ENCODE data around the gene AIF1.

Gene AIF1

DNA sequence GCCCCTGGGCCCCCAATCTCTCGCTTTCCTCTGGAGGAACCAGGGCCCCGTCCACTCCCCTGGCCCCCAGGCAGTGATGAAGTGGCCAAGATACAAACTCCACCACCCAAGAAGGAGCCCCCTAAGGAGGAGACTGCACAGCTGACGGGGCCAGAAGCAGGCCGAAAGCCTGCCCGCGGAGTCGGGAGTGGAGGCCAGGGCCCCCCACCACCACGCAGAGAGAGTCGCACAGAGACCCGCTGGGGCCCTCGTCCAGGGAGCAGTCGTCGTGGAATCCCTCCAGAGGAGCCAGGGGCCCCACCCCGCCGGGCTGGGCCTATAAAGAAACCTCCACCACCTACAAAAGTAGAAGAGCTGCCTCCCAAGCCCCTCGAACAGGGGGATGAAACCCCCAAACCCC lies 16.2 kb downstream of the AIF1 start:
- Histone ChIP-seq H3K4me2 (ENCODE audit: insufficient read depth, low read length, poor library complexity, severe bottlenecking) (no peak overlapping the region), H2BK12ac (ENCODE audit: low read length) (no peak overlapping the region), H3K23ac (ENCODE audit: low read depth, low read length, poor library complexity) (no peak overlapping the region), H3K4ac (ENCODE audit: low read length) (no peak overlapping the region), H4K8ac (ENCODE audit: low read depth, low read length) (no peak overlapping the region), H4K91ac (ENCODE audit: low read depth, low read length, poor library complexity) (no peak overlapping the region), H3K18ac (ENCODE audit: low read length) (no peak overlapping the region), H3K9ac (ENCODE audit: low read depth, low read length, poor library complexity) (no peak overlapping the region), H3K79me1 (ENCODE audit: low read depth, low read length) (peaks cover 10% of the 10 kb centered on the region), H3K9me3 (replicated peaks in 1 of 2; ENCODE audit: control insufficient read depth in 2 of 2, insufficient read depth in 1 of 2, low read depth in 1 of 2, low read length in 2 of 2) (no peaks in the 10 kb centered on the region), H3K4me1 (ENCODE audit: control insufficient read depth in 2 of 2, insufficient read depth in 1 of 2, low read depth in 1 of 2, low read length in 2 of 2) (no peaks in the 10 kb centered on the region), H2AK5ac (ENCODE audit: low read depth, low read length) (no peak overlapping the region), H2BK5ac (ENCODE audit: low read length) (no peak overlapping the region), H3K36me3 (replicated peaks in 1 of 2; ENCODE audit: control insufficient read depth in 2 of 2, insufficient read depth in 2 of 2, low read length in 2 of 2) (peaks cover 80 to 100% of the 10 kb centered on the region in 2 donors), H2BK120ac (ENCODE audit: low read depth, low read length) (no peak overlapping the region), H3K27me3 (ENCODE audit: control insufficient read depth in 3 of 3, insufficient read depth in 3 of 3, low read depth in 1 of 3, low read length in 3 of 3) (no peaks in the 10 kb centered on the region), H2BK15ac (ENCODE audit: low read length) (no peak overlapping the region), H3K27ac (replicated peaks; ENCODE audit: low read length) (no peak overlapping the region), H3K14ac (ENCODE audit: low read length) (no peak overlapping the region), H3K4me3 (ENCODE audit: low read length in 2 of 2) (no peak overlapping the region), H2AFZ (ENCODE audit: low read length) (no peak overlapping the region)
- no peak for DNase-seq (ENCODE audit: low spot score)
- WGBS, 2 donors (ENCODE audit: extremely low coverage in 2 of 2, insufficient read length in 2 of 2, insufficient replicate concordance in 1 of 2) = no CpG with 5 or more reads among the region's 16 CpGs

GRCh38 chr6:31631681-31632278 lies 16.7 kb downstream of the AIF1 start:
- DNase-seq (ENCODE audit: low spot score) = no peak
- H3K4ac ChIP-seq (ENCODE audit: low read length) = no peak overlapping the region
- H3K9ac ChIP-seq (ENCODE audit: low read depth, low read length, poor library complexity) = peak overlapping the region; percentile 9
- no peak overlapping the region for H2BK120ac ChIP-seq (ENCODE audit: low read depth, low read length)
- peak overlapping the region; percentile 52 for H3K23ac ChIP-seq (ENCODE audit: low read depth, low read length, poor library complexity)
- no peaks in the 10 kb centered on the region for H3K27me3 ChIP-seq (ENCODE audit: control insufficient read depth in 3 of 3, insufficient read depth in 3 of 3, low read depth in 1 of 3, low read length in 3 of 3)
- peaks cover 10% of the 10 kb centered on the region for H3K79me1 ChIP-seq (ENCODE audit: low read depth, low read length)
- no peak overlapping the region for H2BK12ac ChIP-seq (ENCODE audit: low read length)
- WGBS, 2 donors (ENCODE audit: extremely low coverage in 2 of 2, insufficient read length in 2 of 2, insufficient replicate concordance in 1 of 2) = no CpG with 5 or more reads among the region's 32 CpGs
- no peak overlapping the region for H3K18ac ChIP-seq (ENCODE audit: low read length)
- H3K36me3 ChIP-seq (replicated peaks in 1 of 2; ENCODE audit: control insufficient read depth in 2 of 2, insufficient read depth in 2 of 2, low read length in 2 of 2) = peaks cover 79 to 100% of the 10 kb centered on the region in 2 donors
- H3K9me3 ChIP-seq (replicated peaks in 1 of 2; ENCODE audit: control insufficient read depth in 2 of 2, insufficient read depth in 1 of 2, low read depth in 1 of 2, low read length in 2 of 2) = no peaks in the 10 kb centered on the region
- no peak overlapping the region for H4K8ac ChIP-seq (ENCODE audit: low read depth, low read length)
- H2AK5ac ChIP-seq (ENCODE audit: low read depth, low read length) = no peak overlapping the region
- H3K14ac ChIP-seq (ENCODE audit: low read length) = no peak overlapping the region
- H2BK15ac ChIP-seq (ENCODE audit: low read length) = no peak overlapping the region
- H3K4me1 ChIP-seq (ENCODE audit: control insufficient read depth in 2 of 2, insufficient read depth in 1 of 2, low read depth in 1 of 2, low read length in 2 of 2) = no peaks in the 10 kb centered on the region
- H3K27ac ChIP-seq (replicated peaks; ENCODE audit: low read length) = no peak overlapping the region
- H4K91ac ChIP-seq (ENCODE audit: low read depth, low read length, poor library complexity) = no peak overlapping the region
- H3K4me2 ChIP-seq (ENCODE audit: insufficient read depth, low read length, poor library complexity, severe bottlenecking) = no peak overlapping the region
- no peak overlapping the region for H3K4me3 ChIP-seq (ENCODE audit: low read length in 2 of 2)
- H2AFZ ChIP-seq (ENCODE audit: low read length) = no peak overlapping the region
- H2BK5ac ChIP-seq (ENCODE audit: low read length) = no peak overlapping the region

DNA sequence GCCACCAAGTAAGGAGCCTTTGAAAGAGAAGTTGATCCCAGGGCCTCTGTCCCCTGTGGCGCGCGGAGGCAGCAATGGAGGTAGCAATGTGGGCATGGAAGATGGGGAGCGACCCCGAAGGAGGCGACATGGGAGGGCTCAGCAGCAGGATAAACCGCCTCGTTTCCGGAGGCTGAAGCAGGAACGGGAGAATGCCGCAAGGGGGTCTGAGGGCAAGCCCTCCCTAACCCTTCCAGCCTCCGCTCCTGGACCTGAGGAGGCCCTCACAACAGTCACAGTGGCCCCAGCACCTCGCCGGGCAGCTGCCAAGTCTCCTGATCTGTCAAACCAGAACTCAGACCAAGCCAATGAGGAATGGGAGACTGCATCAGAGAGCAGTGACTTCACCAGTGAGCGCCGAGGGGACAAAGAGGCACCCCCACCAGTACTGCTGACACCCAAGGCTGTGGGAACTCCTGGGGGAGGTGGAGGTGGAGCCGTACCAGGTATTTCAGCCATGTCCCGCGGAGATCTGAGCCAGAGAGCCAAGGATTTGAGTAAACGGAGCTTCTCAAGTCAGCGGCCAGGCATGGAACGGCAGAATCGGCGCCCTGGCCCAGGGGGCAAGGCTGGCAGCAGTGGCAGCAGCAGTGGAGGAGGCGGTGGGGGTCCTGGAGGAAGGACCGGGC lies 17.4 kb downstream of the AIF1 start:
- Histone ChIP-seq H3K23ac (ENCODE audit: low read depth, low read length, poor library complexity) (peak overlapping the region; percentile 52), H3K4me2 (ENCODE audit: insufficient read depth, low read length, poor library complexity, severe bottlenecking) (no peak overlapping the region), H3K27me3 (ENCODE audit: control insufficient read depth in 3 of 3, insufficient read depth in 3 of 3, low read depth in 1 of 3, low read length in 3 of 3) (no peaks in the 10 kb centered on the region), H2AK5ac (ENCODE audit: low read depth, low read length) (no peak overlapping the region), H3K9ac (ENCODE audit: low read depth, low read length, poor library complexity) (peak overlapping the region; percentile 68), H3K4me1 (ENCODE audit: control insufficient read depth in 2 of 2, insufficient read depth in 1 of 2, low read depth in 1 of 2, low read length in 2 of 2) (no peaks in the 10 kb centered on the region), H4K8ac (ENCODE audit: low read depth, low read length) (peak overlapping the region; percentile 52), H3K9me3 (replicated peaks in 1 of 2; ENCODE audit: control insufficient read depth in 2 of 2, insufficient read depth in 1 of 2, low read depth in 1 of 2, low read length in 2 of 2) (no peaks in the 10 kb centered on the region), H3K27ac (replicated peaks; ENCODE audit: low read length) (no peak overlapping the region), H2BK12ac (ENCODE audit: low read length) (no peak overlapping the region), H2BK15ac (ENCODE audit: low read length) (no peak overlapping the region), H3K14ac (ENCODE audit: low read length) (no peak overlapping the region), H2BK5ac (ENCODE audit: low read length) (no peak overlapping the region), H3K4ac (ENCODE audit: low read length) (no peak overlapping the region), H2AFZ (ENCODE audit: low read length) (no peak overlapping the region), H4K91ac (ENCODE audit: low read depth, low read length, poor library complexity) (no peak overlapping the region), H3K79me1 (ENCODE audit: low read depth, low read length) (peaks cover 10% of the 10 kb centered on the region), H3K4me3 (ENCODE audit: low read length in 2 of 2) (no peak overlapping the region), H3K36me3 (replicated peaks in 1 of 2; ENCODE audit: control insufficient read depth in 2 of 2, insufficient read depth in 2 of 2, low read length in 2 of 2) (peaks cover 78 to 100% of the 10 kb centered on the region in 2 donors), H3K18ac (ENCODE audit: low read length) (peak overlapping the region; percentile 5), H2BK120ac (ENCODE audit: low read depth, low read length) (no peak overlapping the region)
- no peak for DNase-seq (ENCODE audit: low spot score)
- no CpG with 5 or more reads among the region's 26 CpGs for WGBS, 2 donors (ENCODE audit: extremely low coverage in 2 of 2, insufficient read length in 2 of 2, insufficient replicate concordance in 1 of 2)

GRCh38 chr6:31633447-31633846 lies 18.4 kb downstream of the AIF1 start:
- H2AFZ ChIP-seq (ENCODE audit: low read length) = no peak overlapping the region
- H3K14ac ChIP-seq (ENCODE audit: low read length) = no peak overlapping the region
- H3K4ac ChIP-seq (ENCODE audit: low read length) = no peak overlapping the region
- no peak overlapping the region for H3K23ac ChIP-seq (ENCODE audit: low read depth, low read length, poor library complexity)
- peaks cover 73 to 99% of the 10 kb centered on the region in 2 donors for H3K36me3 ChIP-seq (replicated peaks in 1 of 2; ENCODE audit: control insufficient read depth in 2 of 2, insufficient read depth in 2 of 2, low read length in 2 of 2)
- H4K8ac ChIP-seq (ENCODE audit: low read depth, low read length) = no peak overlapping the region
- H3K9ac ChIP-seq (ENCODE audit: low read depth, low read length, poor library complexity) = no peak overlapping the region
- no peak overlapping the region for H4K91ac ChIP-seq (ENCODE audit: low read depth, low read length, poor library complexity)
- H3K4me1 ChIP-seq (ENCODE audit: control insufficient read depth in 2 of 2, insufficient read depth in 1 of 2, low read depth in 1 of 2, low read length in 2 of 2) = no peaks in the 10 kb centered on the region
- no peaks in the 10 kb centered on the region for H3K27me3 ChIP-seq (ENCODE audit: control insufficient read depth in 3 of 3, insufficient read depth in 3 of 3, low read depth in 1 of 3, low read length in 3 of 3)
- no CpG with 5 or more reads among the region's 7 CpGs for whole genome bisulfite sequencing, 2 donors (ENCODE audit: extremely low coverage in 2 of 2, insufficient read length in 2 of 2, insufficient replicate concordance in 1 of 2)
- no peak overlapping the region for H3K27ac ChIP-seq (replicated peaks; ENCODE audit: low read length)
- no peaks in the 10 kb centered on the region for H3K9me3 ChIP-seq (replicated peaks in 1 of 2; ENCODE audit: control insufficient read depth in 2 of 2, insufficient read depth in 1 of 2, low read depth in 1 of 2, low read length in 2 of 2)
- H3K18ac ChIP-seq (ENCODE audit: low read length) = no peak overlapping the region
- no peak overlapping the region for H2BK120ac ChIP-seq (ENCODE audit: low read depth, low read length)
- H2BK12ac ChIP-seq (ENCODE audit: low read length) = no peak overlapping the region
- no peak for DNase-seq (ENCODE audit: low spot score)
- no peak overlapping the region for H2BK5ac ChIP-seq (ENCODE audit: low read length)
- no peak overlapping the region for H2AK5ac ChIP-seq (ENCODE audit: low read depth, low read length)
- H3K4me2 ChIP-seq (ENCODE audit: insufficient read depth, low read length, poor library complexity, severe bottlenecking) = no peak overlapping the region
- H3K4me3 ChIP-seq (ENCODE audit: low read length in 2 of 2) = no peak overlapping the region
- peaks cover 10% of the 10 kb centered on the region for H3K79me1 ChIP-seq (ENCODE audit: low read depth, low read length)
- H2BK15ac ChIP-seq (ENCODE audit: low read length) = no peak overlapping the region
